ENCODE data around the gene ERI3. TPM values are rescaled to one million over a fixed set of nuclear protein-coding genes. Genes with fewer than 3 reads are reported as not detected.
A peak's percentile ranks its signal among the peaks of the same experiment; 100 is the strongest.

ERI3 gene
- total and polyA plus RNA-seq, 9 of the 15 experiments (the other 6 are each of a cell fraction or from before 2014, with no cell fraction given) = 47.8 to 93.4 (median 67.2) TPM

GRCh38 chr1:44230796-44231195 is 124.3 kb downstream of the ERI3 start (continued):
- TF ChIP-seq ZBTB9 (CRISPR knock-in tag; IDR thresholded peaks at IDR 0.05) (no peak), CEBPB (tag; IDR thresholded peaks at IDR 0.05) (peak; percentile 81), SUPT5H (IDR thresholded peaks at IDR 0.05) (no peak), ZNF431 (CRISPR knock-in tag; IDR thresholded peaks at IDR 0.05) (no peak), CREB3 (tag; conservative IDR thresholded peaks at IDR 0.05; ENCODE audit: low read depth) (no peak)

GRCh38 chr1:44229435-44230167 is 125.5 kb downstream of the ERI3 start:
- Histone ChIP-seq H4K20me1 (replicated peaks; ENCODE audit: control insufficient read depth, insufficient read depth, low read length) (no peaks in the 10 kb centered on the region), H3K4me1 (replicated peaks in 1 of 2; ENCODE audit: control insufficient read depth in 2 of 2, insufficient read depth in 2 of 2, low read length in 2 of 2) (peaks cover 7 to 12% of the 10 kb centered on the region in 2 experiments; a peak in 3 of 5 replicates), H3K4me2 (ENCODE audit: insufficient read depth, low read length) (no peak overlapping the region), H3K36me3 (ENCODE audit: control insufficient read depth, insufficient read depth, low read length) (peaks cover 7% of the 10 kb centered on the region; the same call in 2 of the 3 replicates), H2AFZ (ENCODE audit: low read depth, low read length) (no peak overlapping the region), H3K27ac (ENCODE audit: extremely low read depth, low read depth, low read length) (no peak overlapping the region), H3K9me3 (replicated peaks; ENCODE audit: control insufficient read depth, insufficient read depth, low read depth, low read length) (no peaks in the 10 kb centered on the region), H3K79me2 (ENCODE audit: control insufficient read depth, insufficient read depth, low read length) (no peaks in the 10 kb centered on the region), H3K27me3 (ENCODE audit: control insufficient read depth in 2 of 2, insufficient read depth in 2 of 2, low read length in 2 of 2) (no peaks in the 10 kb centered on the region), H3K4me3 (no peak overlapping the region), H3K9me1 (ENCODE audit: control insufficient read depth, insufficient read depth, low read length) (no peaks in the 10 kb centered on the region), H3K9ac (ENCODE audit: insufficient read depth in 1 of 2, low read depth in 2 of 2, low read length in 2 of 2) (no peak overlapping the region)
- intact Hi-C loops (cut with micrococcal nuclease) = no loop called here
- ChIA-PET POLR2A (interaction anchor here (1.2 kb wide), 1 partner anchor 93 kb away, joined by 3 read pairs; no protein-coding TSS in a partner anchor), CTCF (ENCODE audit: low intra/inter-chr PET ratio) (interaction anchor here (1.0 kb wide), 1 partner anchor 93 kb away, joined by 3 read pairs; no protein-coding TSS in a partner anchor)
- ATAC-seq = no peak
- no TSS peak for BruUV-seq (replicated peaks)
- no peak for DNase-seq (ENCODE audit: extremely low read depth in 1 of 4, low spot score in 3 of 4)
- WGBS (ENCODE audit: insufficient coverage, low coverage, missing lambda C conversion rate) = 82% methylated on average over 12 of the region's 16 CpGs
- in situ Hi-C loops (cut with MboI) = loop anchor here (10.0 kb wide), 1 partner anchor 365 kb away; no protein-coding TSS in a partner anchor
- FAIRE-seq = no peak
- no peak for TF ChIP-seq LCOR (CRISPR knock-in tag; IDR thresholded peaks at IDR 0.05)
- TF ChIP-seq ZNF407 (IDR thresholded peaks at IDR 0.05; ENCODE audit: low read depth) = no peak
- TF ChIP-seq ZBTB1 (CRISPR knock-in tag; IDR thresholded peaks at IDR 0.05; ENCODE audit: borderline replicate concordance, low read depth) = no peak
- no peak for TF ChIP-seq NBN (IDR thresholded peaks at IDR 0.05; ENCODE audit: low read depth)
- TF ChIP-seq PTTG1 (tag; IDR thresholded peaks at IDR 0.05; ENCODE audit: low read depth) = no peak
